SH-SY5Y (cell line): Measurements from ENCODE around the gene RBBP8NL.

Experiments used
- GATA2 ChIP-seq: IDR thresholded peaks from 2 replicates; pipeline ENCODE4 v1.6.1; 2011; ENCODE audit warnings: mild to moderate bottlenecking, low read depth, low read length
- GATA3 ChIP-seq: IDR thresholded peaks from 2 replicates; pipeline ENCODE4 v1.6.1; 2011; ENCODE audit warnings: low read depth, mild to moderate bottlenecking, low read length, moderate library complexity

GRCh38 chr20:62362991-62363919 lies 64.1 kb downstream of the RBBP8NL start:
- TF ChIP-seq GATA2 (no peak), GATA3 (no peak)
